ENCODE results near the gene MLH3. TPM values are rescaled to one million over a fixed set of nuclear protein-coding genes. Genes with fewer than 3 reads are reported as not detected.
"Not testable (repeated sequence)": the region's sequence is repeated elsewhere in the genome, so short reads cannot be mapped to it uniquely, and the experiment has no call there.

MLH3 gene
- total RNA-seq, 8 experiments from 2014 or later = 12.2 to 37.4 (median 21.3) TPM

- in situ Hi-C loops (cut with MboI; ENCODE audit: low pct_unique_long_range_greater_than_20kb in 2 of 9, low sequenced_read_pairs in 9 of 9, unreplicated experiment in 9 of 9) = loop anchor here in 4 of 9 experiments (25.0 kb wide), 2 partner anchors 146 to 171 kb away; partner anchors contain the start of gene RPS6KL1 (in 3 of the 4)
- no peaks in the 10 kb centered on the region for H3K4me1 ChIP-seq (replicated peaks in 1 of 2)
- WGBS, 10 experiments = 100% methylated on average over 1 of the region's 1 CpG; no CpG with 5 or more reads in 5 of the 10 experiments
- ATAC-seq (replicated peaks in 6 of 8) = no peak
- no peak overlapping the region for H3K4me3 ChIP-seq
- no peak overlapping the region for H3K27ac ChIP-seq
These were observed 32.0 kb upstream of the MLH3 start for GRCh38 chr14:75083271-75083670.

DNA sequence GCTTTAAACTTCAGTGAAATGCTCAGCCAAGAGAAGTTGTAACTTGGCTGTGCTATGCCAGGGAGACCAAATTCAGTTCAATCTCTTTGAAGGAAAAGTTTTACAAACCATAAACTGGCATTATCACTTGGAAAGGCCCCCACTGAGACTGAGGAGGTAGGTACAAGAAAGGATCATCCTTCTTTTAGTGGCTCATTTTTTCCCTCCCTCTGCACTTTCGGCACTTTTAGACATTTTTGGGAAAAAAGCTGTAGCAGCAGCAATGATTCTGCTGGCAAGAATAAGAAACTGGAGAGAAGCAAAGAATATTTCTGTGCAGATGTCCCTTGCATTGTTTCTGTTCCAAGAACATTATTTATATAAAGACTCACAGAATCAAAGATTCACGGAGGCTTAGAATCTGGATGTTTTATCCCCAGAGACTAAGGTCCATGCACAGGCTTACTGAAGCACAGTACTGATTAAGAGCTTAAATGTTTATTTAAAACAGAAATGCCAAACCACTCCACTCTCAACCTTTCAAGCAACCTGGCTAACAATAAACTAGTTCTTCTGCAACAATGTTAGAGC, 30.5 kb upstream of the MLH3 start:
- in situ Hi-C loops (cut with MboI; ENCODE audit: low pct_unique_long_range_greater_than_20kb in 2 of 9, low sequenced_read_pairs in 9 of 9, unreplicated experiment in 9 of 9) = loop anchor here in 4 of 9 experiments (25.0 kb wide), 2 partner anchors 144 to 169 kb away; partner anchors contain the start of gene RPS6KL1 (in 3 of the 4)
- WGBS, 10 experiments = 20 to 100% (median 91%) methylated on average over 1 to 2 of the region's 2 CpGs; no CpG with 5 or more reads in 2 of the 10 experiments
- ATAC-seq (replicated peaks in 6 of 8) = peak in 1 of 8 experiments; percentile 39
- Histone ChIP-seq H3K4me3 (no peak overlapping the region), H3K4me1 (replicated peaks in 1 of 2) (no peaks in the 10 kb centered on the region), H3K27ac (no peak overlapping the region)

DNA sequence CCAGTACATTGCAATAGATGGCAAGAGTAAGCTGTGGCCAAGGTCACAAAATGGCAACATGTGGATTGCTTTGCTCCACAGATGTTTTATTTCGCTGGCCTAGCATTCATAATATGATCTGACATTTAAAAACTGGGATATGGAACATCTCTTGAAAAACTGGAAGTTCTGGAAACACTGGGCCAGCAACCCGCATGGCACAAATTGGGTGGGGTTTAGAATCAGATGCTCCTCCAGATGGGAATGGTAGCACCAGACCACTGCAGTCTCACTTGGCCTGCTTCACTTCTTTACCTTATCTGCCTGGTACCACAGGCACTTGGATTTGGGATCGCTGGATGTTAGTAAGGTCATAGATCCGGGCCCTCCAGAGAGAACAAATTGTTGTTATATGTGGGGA, 28.3 kb upstream of the MLH3 start:
- no peak overlapping the region for H3K4me3 ChIP-seq
- no peak for ATAC-seq (replicated peaks in 6 of 8)
- 44 to 100% (median 92%) methylated on average over 1 to 4 of the region's 4 CpGs; no CpG with 5 or more reads in 2 of the 10 experiments for WGBS, 10 experiments
- H3K4me1 ChIP-seq (replicated peaks in 1 of 2) = no peaks in the 10 kb centered on the region
- no peak overlapping the region for H3K27ac ChIP-seq
- in situ Hi-C loops (cut with MboI; ENCODE audit: low pct_unique_long_range_greater_than_20kb in 2 of 9, low sequenced_read_pairs in 9 of 9, unreplicated experiment in 9 of 9) = loop anchor here in 5 of 9 experiments (10.0 to 25.0 kb wide), 3 partner anchors 142 to 167 kb away; partner anchors contain the start of gene RPS6KL1 (in 3 of the 5)

- H3K27ac ChIP-seq = no peak overlapping the region
- no peak for ATAC-seq (replicated peaks in 6 of 8)
- H3K4me1 ChIP-seq (replicated peaks in 1 of 2) = no peaks in the 10 kb centered on the region
- in situ Hi-C loops (cut with MboI; ENCODE audit: low pct_unique_long_range_greater_than_20kb in 2 of 9, low sequenced_read_pairs in 9 of 9, unreplicated experiment in 9 of 9) = loop anchor here in 5 of 9 experiments (10.0 to 25.0 kb wide), 3 partner anchors 140 to 165 kb away; partner anchors contain the start of gene RPS6KL1 (in 3 of the 5)
- no peak overlapping the region for H3K4me3 ChIP-seq
These were observed 26.5 kb upstream of the MLH3 start for GRCh38 chr14:75077794-75078193.

- H3K4me1 ChIP-seq (replicated peaks in 1 of 2) = peaks cover 5 to 12% of the 10 kb centered on the region in 2 donors
- no peak overlapping the region for H3K4me3 ChIP-seq
- in situ Hi-C loops (cut with MboI; ENCODE audit: low pct_unique_long_range_greater_than_20kb in 2 of 9, low sequenced_read_pairs in 9 of 9, unreplicated experiment in 9 of 9) = loop anchor here in 1 of 9 experiments (10.0 kb wide), 1 partner anchor 136 kb away; no protein-coding TSS in a partner anchor
- no peak overlapping the region for H3K27ac ChIP-seq
- no peak for ATAC-seq (replicated peaks in 6 of 8)
- 7 to 100% (median 96%) methylated on average over 1 to 9 of the region's 9 CpGs; no CpG with 5 or more reads in 2 of the 10 experiments for WGBS, 10 experiments
These were observed 19.1 kb upstream of the MLH3 start for GRCh38 chr14:75070383-75070782.

DNA sequence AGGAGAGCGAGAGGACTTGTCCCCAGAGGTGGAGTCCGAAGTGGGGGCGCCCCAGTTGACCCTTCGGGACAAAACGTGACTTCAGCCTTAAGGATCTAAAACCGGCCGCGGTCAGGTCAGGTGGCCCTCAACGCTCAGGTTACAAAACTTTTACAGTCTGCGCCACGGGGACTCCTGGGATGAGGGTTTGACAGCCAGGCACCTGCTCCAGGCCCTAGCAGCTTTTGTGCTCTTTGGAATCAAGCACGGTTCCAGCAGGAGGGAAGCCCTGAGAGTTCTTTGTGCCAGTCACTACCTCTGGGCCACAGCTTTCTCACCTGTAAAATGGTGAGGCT, 18.5 kb upstream of the MLH3 start:
- peak overlapping the region; percentile 28 to 65 for H3K27ac ChIP-seq
- WGBS, 10 experiments = 20 to 73% (median 52%) methylated on average over 1 to 3 of the region's 12 CpGs; no CpG with 5 or more reads in 6 of the 10 experiments
- ATAC-seq (replicated peaks in 6 of 8) = peak in 5 of 8 experiments; percentile 1 to 13 (median 9)
- H3K4me1 ChIP-seq (replicated peaks in 1 of 2) = peaks cover 5 to 12% of the 10 kb centered on the region in 2 donors
- in situ Hi-C loops (cut with MboI; ENCODE audit: low pct_unique_long_range_greater_than_20kb in 2 of 9, low sequenced_read_pairs in 9 of 9, unreplicated experiment in 9 of 9) = loop anchor here in 1 of 9 experiments (10.0 kb wide), 1 partner anchor 135 kb away; no protein-coding TSS in a partner anchor
- H3K4me3 ChIP-seq = peak overlapping the region; percentile 47 to 60 (median 56)

DNA sequence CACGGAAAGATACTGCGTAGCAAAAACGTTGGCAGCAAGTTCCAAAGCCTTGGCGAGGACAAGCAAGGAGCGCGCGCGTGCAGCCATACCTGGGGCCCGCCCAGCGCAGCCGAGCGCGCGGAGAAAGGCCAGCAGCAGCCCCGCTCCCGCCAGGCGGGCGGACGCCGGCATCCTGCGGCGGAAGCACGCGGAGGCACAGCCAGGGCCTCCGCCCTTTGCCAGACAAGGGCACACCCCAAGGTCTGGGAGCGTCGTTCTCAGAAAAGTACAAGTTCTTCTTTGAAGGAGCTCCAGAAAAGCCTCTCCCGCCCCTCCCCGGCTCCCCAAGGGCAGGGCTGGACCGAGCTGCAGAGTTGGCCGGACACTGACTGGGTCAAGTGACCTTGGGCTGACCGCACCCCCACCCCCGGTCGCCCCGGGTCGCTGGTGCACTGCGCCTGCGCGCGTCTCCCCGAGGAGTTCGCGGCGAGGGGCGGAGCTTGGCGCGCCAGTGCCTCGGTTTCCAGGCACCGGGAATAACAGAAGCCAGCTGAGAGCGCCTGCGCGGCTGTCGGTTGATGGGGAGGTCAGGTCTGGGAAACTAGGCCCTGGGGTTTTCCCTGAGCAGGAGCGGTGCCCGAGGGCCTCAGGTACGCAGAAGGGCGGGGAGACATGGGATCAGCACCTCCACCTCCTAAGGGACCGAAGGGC, 18.0 kb upstream of the MLH3 start, which contains the start of gene ZC2HC1C:
Gene ZC2HC1C, plus strand, starts transcription at position 521 of the 690 bp plus-strand sequence. CDS start 933 bp downstream, outside the sequence.
- H3K27ac ChIP-seq = peak within 1 kb of the TSS; percentile 32 to 65
- H3K4me3 ChIP-seq = peak within 1 kb of the TSS; percentile 47 to 60 (median 56)
- in situ Hi-C loops (cut with MboI; ENCODE audit: low pct_unique_long_range_greater_than_20kb in 2 of 9, low sequenced_read_pairs in 9 of 9, unreplicated experiment in 9 of 9) = no loop called here
- H3K4me1 ChIP-seq (replicated peaks in 1 of 2) = peaks cover 5 to 12% of the 10 kb centered on the region in 2 donors
- 0 to 4% (median 0%) methylated on average over 4 to 20 of the region's 58 CpGs; no CpG with 5 or more reads in 5 of the 10 experiments for WGBS, 10 experiments
- ATAC-seq (replicated peaks in 6 of 8) = peak; percentile 87 to 94 (median 89)

- H3K4me1 ChIP-seq (replicated peaks in 1 of 2) = peaks cover 5 to 12% of the 10 kb centered on the region in 2 donors
- in situ Hi-C loops (cut with MboI; ENCODE audit: low pct_unique_long_range_greater_than_20kb in 2 of 9, low sequenced_read_pairs in 9 of 9, unreplicated experiment in 9 of 9) = no loop called here
- ATAC-seq (replicated peaks in 6 of 8) = peak in 3 of 8 experiments; percentile 0 to 27 (median 19)
- WGBS, 10 experiments = 0 to 15% (median 6%) methylated on average over 1 to 15 of the region's 15 CpGs
- H3K4me3 ChIP-seq = peak overlapping the region; percentile 47 to 60 (median 56)
- peak overlapping the region in 1 of 2 donors; percentile 65 for H3K27ac ChIP-seq
These were observed 17.2 kb upstream of the MLH3 start for GRCh38 chr14:75068294-75069120.

- H3K27ac ChIP-seq; ATAC-seq (replicated peaks in 6 of 8); in situ Hi-C loops (cut with MboI; ENCODE audit: low pct_unique_long_range_greater_than_20kb in 2 of 9, low sequenced_read_pairs in 9 of 9, unreplicated experiment in 9 of 9): not testable (repeated sequence)
- Histone ChIP-seq H3K4me3 (peak overlapping the region in 3 of 5 donors; percentile 53 to 56 (median 56)), H3K4me1 (replicated peaks in 1 of 2) (peaks cover 5 to 14% of the 10 kb centered on the region in 2 donors)
- WGBS, 10 experiments = 49 to 100% (median 83%) methylated on average over 1 to 3 of the region's 4 CpGs; no CpG with 5 or more reads in 2 of the 10 experiments
These were observed 16.5 kb upstream of the MLH3 start for GRCh38 chr14:75067765-75068164.

DNA sequence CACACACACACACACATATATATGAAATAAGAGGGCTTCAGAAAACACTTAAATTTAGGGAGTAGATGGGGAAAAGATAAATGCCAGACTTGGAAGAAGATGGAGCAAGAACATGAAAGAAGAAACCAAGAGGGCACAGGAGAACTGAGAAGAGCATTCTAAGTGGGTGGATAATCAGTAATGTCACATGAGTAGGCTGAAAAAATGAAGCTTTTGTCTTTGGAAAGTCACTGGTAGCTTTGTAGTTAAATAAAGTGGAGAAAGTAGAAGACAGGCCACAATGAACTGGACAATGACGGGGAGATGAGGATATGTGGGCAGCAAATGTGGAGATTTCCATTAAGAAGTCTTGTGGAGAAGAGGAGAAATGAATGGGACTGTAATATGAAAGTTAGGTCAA, 15.9 kb upstream of the MLH3 start:
- H3K4me3 ChIP-seq = no peak overlapping the region
- peaks cover 5 to 18% of the 10 kb centered on the region in 2 donors for H3K4me1 ChIP-seq (replicated peaks in 1 of 2)
- in situ Hi-C loops (cut with MboI; ENCODE audit: low pct_unique_long_range_greater_than_20kb in 2 of 9, low sequenced_read_pairs in 9 of 9, unreplicated experiment in 9 of 9) = no loop called here
- WGBS, 10 experiments = 80 to 100% (median 94%) methylated on average over 1 of the region's 1 CpG; no CpG with 5 or more reads in 4 of the 10 experiments
- H3K27ac ChIP-seq = no peak overlapping the region
- no peak for ATAC-seq (replicated peaks in 6 of 8)

GRCh38 chr14:75066691-75067090, 15.4 kb upstream of the MLH3 start:
- in situ Hi-C loops (cut with MboI; ENCODE audit: low pct_unique_long_range_greater_than_20kb in 2 of 9, low sequenced_read_pairs in 9 of 9, unreplicated experiment in 9 of 9) = no loop called here
- WGBS, 10 experiments = 93 to 100% (median 100%) methylated on average over 1 to 3 of the region's 3 CpGs; no CpG with 5 or more reads in 4 of the 10 experiments
- H3K27ac ChIP-seq = no peak overlapping the region
- H3K4me3 ChIP-seq = no peak overlapping the region
- H3K4me1 ChIP-seq (replicated peaks in 1 of 2) = peaks cover 5 to 18% of the 10 kb centered on the region in 2 donors
- no peak for ATAC-seq (replicated peaks in 6 of 8)

- 0 to 100% (median 0%) methylated on average over 2 to 8 of the region's 8 CpGs; no CpG with 5 or more reads in 3 of the 10 experiments for WGBS, 10 experiments
- in situ Hi-C loops (cut with MboI; ENCODE audit: low pct_unique_long_range_greater_than_20kb in 2 of 9, low sequenced_read_pairs in 9 of 9, unreplicated experiment in 9 of 9) = no loop called here
- Histone ChIP-seq H3K27ac (no peak overlapping the region), H3K4me3 (peak overlapping the region; percentile 59 to 87 (median 66)), H3K4me1 (replicated peaks in 1 of 2) (peaks cover 0 to 14% of the 10 kb centered on the region in 2 donors)
- no peak for ATAC-seq (replicated peaks in 6 of 8)
These were observed 12.9 kb upstream of the MLH3 start for GRCh38 chr14:75064205-75064567.

Data from motor neuron (in vitro differentiated cells).